Loucy (cell line): ENCODE results near the gene SDE2.

Experiments
- CTCF ChIP-seq: fragments of 200-600 bp; sonication (generic); conservative IDR thresholded peaks from 2 replicates; pipeline ENCODE4 v1.5.1; 2014; ENCODE audit warnings: mild to moderate bottlenecking, antibody characterized with exemption, low read length
- EZH2phosphoT487 ChIP-seq: fragments of 200-600 bp; IDR thresholded peaks from 2 replicates; pipeline ENCODE4 v1.6.1; 2018; ENCODE audit warnings: antibody characterized with exemption, mild to moderate bottlenecking, moderate library complexity, borderline replicate concordance

- TF ChIP-seq CTCF (no peak), EZH2phosphoT487 (no peak)
Measured at GRCh38 chr1:225950905-225951497, 48.1 kb downstream of the SDE2 start.
